ENCODE measurements around the gene IMP4.

IMP4 gene

DNA sequence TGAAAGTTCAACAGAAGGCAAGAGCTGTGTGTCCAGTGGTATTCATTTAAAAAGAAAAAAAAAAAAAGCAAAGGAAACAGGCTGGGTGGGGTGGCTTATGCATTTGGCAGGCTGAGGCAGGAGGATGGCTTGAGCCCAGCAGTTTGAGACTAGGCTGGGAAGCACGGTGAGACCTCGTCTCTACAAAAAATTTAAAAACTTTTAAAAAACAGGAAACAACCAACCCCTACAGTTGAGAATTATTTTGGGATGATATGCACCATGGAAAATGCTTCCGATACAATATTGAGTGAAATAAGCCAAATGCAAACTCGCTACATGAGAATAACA, 44.3 kb downstream of the IMP4 start:
- CTCF ChIA-PET = interaction anchor here (1.2 to 6.5 kb wide), 2 partner anchors 11 to 14 kb away, joined by 4 to 43 read pairs; no protein-coding TSS in a partner anchor
- POLR2A ChIA-PET = no interaction called here
- TF ChIP-seq CTCF (IDR thresholded peaks at IDR 0.05; ENCODE audit: insufficient read depth, low read length, missing control alignments) = no peak
- no peak overlapping the region for H3K4me3 ChIP-seq (ENCODE audit: low read depth, low read length)
- DNase-seq (ENCODE audit: low read depth, low spot score) = no peak

DNA sequence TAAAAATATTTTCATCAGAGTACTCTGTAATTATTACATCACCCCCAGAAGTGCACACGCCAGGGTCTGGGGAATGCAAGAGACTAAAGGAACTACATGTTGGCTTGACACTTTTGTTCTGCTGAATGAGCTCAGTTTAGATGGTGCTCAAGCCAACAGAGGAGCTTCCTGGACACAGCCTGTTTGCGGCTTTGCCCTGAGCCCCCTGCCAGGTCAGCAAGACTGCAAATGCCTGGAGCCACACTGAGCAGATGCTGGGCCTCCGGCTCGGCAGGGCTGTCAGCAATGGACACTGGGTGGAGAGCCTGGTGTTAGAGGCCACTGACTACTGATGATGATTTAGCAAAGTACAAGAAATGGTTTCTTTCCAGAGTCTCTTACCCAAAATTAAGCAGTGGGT, 45.1 kb downstream of the IMP4 start:
- TF ChIP-seq CTCF (IDR thresholded peaks at IDR 0.05; ENCODE audit: insufficient read depth, low read length, missing control alignments) = no peak
- no peak for DNase-seq (ENCODE audit: low read depth, low spot score)
- POLR2A ChIA-PET = no interaction called here
- CTCF ChIA-PET = interaction anchor here (1.2 to 6.9 kb wide), 3 partner anchors 11 to 16 kb away, joined by 3 to 37 read pairs (median 4); no protein-coding TSS in a partner anchor
- no peak overlapping the region for H3K4me3 ChIP-seq (ENCODE audit: low read depth, low read length)

GRCh38 chr2:130388221-130388907, 45.7 kb downstream of the IMP4 start:
- POLR2A ChIA-PET = no interaction called here
- no peak for TF ChIP-seq CTCF (IDR thresholded peaks at IDR 0.05; ENCODE audit: insufficient read depth, low read length, missing control alignments)
- CTCF ChIA-PET = interaction anchor here (1.3 to 6.9 kb wide), 3 partner anchors 11 to 17 kb away, joined by 3 to 37 read pairs (median 30); no protein-coding TSS in a partner anchor
- no peak overlapping the region for H3K4me3 ChIP-seq (ENCODE audit: low read depth, low read length)
- DNase-seq (ENCODE audit: low read depth, low spot score) = no peak

DNA sequence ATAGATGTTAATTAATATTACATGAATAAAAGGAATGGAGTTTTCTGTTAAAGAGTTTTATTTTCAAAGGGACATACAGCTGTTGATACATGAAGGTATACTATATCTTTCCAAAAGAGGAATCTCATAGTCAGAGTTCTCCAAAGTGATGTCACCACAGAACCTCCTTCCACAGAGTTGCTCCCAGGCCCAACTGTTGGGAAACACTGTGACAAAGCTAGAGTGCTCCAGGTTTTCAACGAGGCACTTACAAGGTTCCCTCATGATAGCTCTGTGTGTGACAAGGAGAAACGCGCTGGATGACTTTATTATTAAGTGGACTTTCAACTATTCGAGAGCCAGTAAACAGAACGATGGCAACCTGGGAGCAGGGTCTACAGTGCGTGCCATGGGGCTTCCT, 46.7 kb downstream of the IMP4 start:
- DNase-seq (ENCODE audit: low read depth, low spot score) = no peak
- H3K4me3 ChIP-seq (ENCODE audit: low read depth, low read length) = no peak overlapping the region
- no peak for TF ChIP-seq CTCF (IDR thresholded peaks at IDR 0.05; ENCODE audit: insufficient read depth, low read length, missing control alignments)
- POLR2A ChIA-PET = interaction anchor here (0.9 to 1.8 kb wide), 2 partner anchors 16 to 208 kb away, joined by 3 to 6 read pairs; partner anchors contain the start of gene SMPD4
- CTCF ChIA-PET = interaction anchor here (3.4 to 6.9 kb wide), 2 partner anchors 12 to 16 kb away, joined by 30 to 37 read pairs; no protein-coding TSS in a partner anchor

DNA sequence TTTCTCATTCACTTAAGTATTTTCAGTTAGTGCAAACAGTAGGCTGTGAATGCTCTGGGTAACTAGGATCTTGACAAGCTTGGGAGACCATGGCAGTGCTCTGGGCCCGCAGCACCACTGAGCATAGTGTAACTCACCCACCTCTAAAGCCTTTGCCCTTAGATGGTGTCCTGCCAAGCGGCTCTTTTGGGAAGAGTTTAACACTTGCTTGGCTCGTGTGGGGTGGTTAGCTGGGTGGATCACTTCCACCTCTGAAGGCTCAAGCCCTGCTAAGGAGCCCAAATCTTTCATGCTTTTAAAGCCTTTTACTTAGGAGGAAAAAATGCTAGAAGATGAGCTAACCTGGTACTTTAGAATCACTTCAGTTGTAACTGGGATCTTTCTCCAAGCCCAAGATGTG, 47.1 kb downstream of the IMP4 start:
- H3K4me3 ChIP-seq (ENCODE audit: low read depth, low read length) = no peak overlapping the region
- TF ChIP-seq CTCF (IDR thresholded peaks at IDR 0.05; ENCODE audit: insufficient read depth, low read length, missing control alignments) = no peak
- no peak for DNase-seq (ENCODE audit: low read depth, low spot score)
- CTCF ChIA-PET = interaction anchor here (3.4 to 6.9 kb wide), 2 partner anchors 13 to 17 kb away, joined by 30 to 37 read pairs; no protein-coding TSS in a partner anchor
- POLR2A ChIA-PET = interaction anchor here (0.9 to 1.8 kb wide), 2 partner anchors 17 to 208 kb away, joined by 3 to 6 read pairs; partner anchors contain the start of gene SMPD4

DNA sequence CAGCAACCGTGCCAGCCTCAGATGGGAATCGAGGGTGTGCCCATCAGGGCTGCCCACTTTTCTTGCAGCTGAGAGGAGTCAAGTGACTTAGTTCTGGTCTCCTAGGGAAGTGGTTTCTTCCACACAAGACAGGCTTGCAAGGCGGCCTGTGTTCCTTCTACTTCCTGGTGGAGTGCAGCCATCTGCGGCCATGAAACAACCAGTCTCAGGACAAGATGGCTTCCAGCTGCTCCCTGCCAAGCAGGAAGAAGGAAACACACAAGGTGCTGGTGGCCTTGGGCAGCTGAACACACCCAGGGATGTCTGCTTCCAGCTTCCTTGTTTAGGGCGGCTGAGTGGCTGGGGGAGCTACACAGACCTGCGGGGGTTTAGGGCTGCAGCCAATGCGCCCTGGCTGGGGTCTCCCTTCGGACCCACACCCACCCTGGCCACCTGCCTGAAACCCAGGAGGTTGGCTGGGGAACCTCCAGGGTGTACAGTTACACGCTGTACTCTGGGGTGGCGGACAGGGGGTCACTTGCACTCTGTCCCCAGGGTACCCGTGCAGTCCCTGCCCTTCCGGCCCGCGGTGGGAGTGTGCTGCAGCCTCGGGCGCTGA, 47.9 kb downstream of the IMP4 start:
- ChIA-PET POLR2A (interaction anchor here (1.8 kb wide), 1 partner anchor 17 kb away, joined by 6 read pairs; no protein-coding TSS in a partner anchor), CTCF (interaction anchor here (1.0 to 6.9 kb wide), 3 partner anchors 8 to 17 kb away, joined by 3 to 37 read pairs (median 30); no protein-coding TSS in a partner anchor)
- DNase-seq (ENCODE audit: low read depth, low spot score) = no peak
- peak overlapping the region; percentile 72 for H3K4me3 ChIP-seq (ENCODE audit: low read depth, low read length)
- no peak for TF ChIP-seq CTCF (IDR thresholded peaks at IDR 0.05; ENCODE audit: insufficient read depth, low read length, missing control alignments)
